ENCODE data around the gene LAMB3.
A peak's percentile ranks its signal among the peaks of the same experiment; 100 is the strongest.

The LAMB3 gene

GRCh38 chr1:209630383-209631225, 21.6 kb downstream of the LAMB3 start:
- DNase-seq, result no peak

GRCh38 chr1:209629621-209630382, 22.4 kb downstream of the LAMB3 start:
- no peak for DNase-seq

- no peak for DNase-seq
These were observed 23.5 kb downstream of the LAMB3 start for GRCh38 chr1:209628618-209629299.

- DNase-seq, result no peak
These were observed 24.5 kb downstream of the LAMB3 start for GRCh38 chr1:209627732-209628196.

- DNase-seq, result no peak
These were observed 25.0 kb downstream of the LAMB3 start for GRCh38 chr1:209627027-209627731.

GRCh38 chr1:209626346-209627026, 25.7 kb downstream of the LAMB3 start:
- no peak for DNase-seq

- no peak for DNase-seq
These were observed 26.4 kb downstream of the LAMB3 start for GRCh38 chr1:209625791-209626285.

GRCh38 chr1:209624558-209625549, 27.4 kb downstream of the LAMB3 start:
- DNase-seq, result no peak

GRCh38 chr1:209622841-209623829, 29.1 kb downstream of the LAMB3 start:
- DNase-seq, result peak; percentile 12

GRCh38 chr1:209621741-209622655, 30.2 kb downstream of the LAMB3 start:
- no peak for DNase-seq

- DNase-seq, result no peak
These were observed 30.9 kb downstream of the LAMB3 start for GRCh38 chr1:209621286-209621685.

- DNase-seq, result no peak
These were observed 31.7 kb downstream of the LAMB3 start for GRCh38 chr1:209620487-209620884.

- DNase-seq, result no peak
These were observed 32.3 kb downstream of the LAMB3 start for GRCh38 chr1:209619696-209620486.

- DNase-seq, result no peak
These were observed 33.3 kb downstream of the LAMB3 start for GRCh38 chr1:209618756-209619420.

- no peak for DNase-seq
These were observed 33.9 kb downstream of the LAMB3 start for GRCh38 chr1:209618291-209618690.

- no peak for DNase-seq
These were observed 34.5 kb downstream of the LAMB3 start for GRCh38 chr1:209617755-209618154.

Data from DMS79 (cell line).